Activated CD4-positive, alpha-beta T cell treated with anti-CD3 and anti-CD28 coated beads, Interleukin-2, amount 50 U/mL, for 48 hours (primary cell): Measurements from ENCODE around the gene PVALEF.

Source experiments
- DNase-seq, 2 experiments: peaks; one replicate each; pipeline ENCODE4 v3.0.0-alpha.2; 2020

PVALEF gene

GRCh38 chr17:81129289-81129688 is 36.0 kb upstream of the PVALEF start:
- no peak for DNase-seq

- no peak for DNase-seq
These were observed 35.5 kb upstream of the PVALEF start for GRCh38 chr17:81129711-81130367.

GRCh38 chr17:81130385-81131361 is 34.6 kb upstream of the PVALEF start:
- no peak for DNase-seq

- no peak for DNase-seq
These were observed 33.7 kb upstream of the PVALEF start for GRCh38 chr17:81131486-81132196.

GRCh38 chr17:81132197-81132540 is 33.1 kb upstream of the PVALEF start:
- no peak for DNase-seq

- DNase-seq, result no peak
These were observed 32.3 kb upstream of the PVALEF start for GRCh38 chr17:81132770-81133723.

GRCh38 chr17:81134064-81134781 is 31.1 kb upstream of the PVALEF start:
- no peak for DNase-seq

GRCh38 chr17:81135505-81136278 is 29.6 kb upstream of the PVALEF start:
- DNase-seq, result no peak

GRCh38 chr17:81136366-81136765 is 28.9 kb upstream of the PVALEF start:
- no peak for DNase-seq

- no peak for DNase-seq
These were observed 28.1 kb upstream of the PVALEF start for GRCh38 chr17:81137248-81137647.

GRCh38 chr17:81138083-81138482 is 27.2 kb upstream of the PVALEF start:
- DNase-seq, result no peak

GRCh38 chr17:81138500-81138899 is 26.8 kb upstream of the PVALEF start:
- no peak for DNase-seq

- no peak for DNase-seq
These were observed 25.9 kb upstream of the PVALEF start for GRCh38 chr17:81139428-81139827.

- DNase-seq, result no peak
These were observed 25.3 kb upstream of the PVALEF start for GRCh38 chr17:81140018-81140417.

- no peak for DNase-seq
These were observed 24.6 kb upstream of the PVALEF start for GRCh38 chr17:81140695-81141094.

- DNase-seq, result peak; percentile 71 to 78
These were observed 22.8 kb upstream of the PVALEF start for GRCh38 chr17:81142301-81143199.

- DNase-seq, result no peak
These were observed 22.1 kb upstream of the PVALEF start for GRCh38 chr17:81143200-81143527.

GRCh38 chr17:81143717-81144422 is 21.4 kb upstream of the PVALEF start:
- DNase-seq, result no peak

GRCh38 chr17:81144423-81144781 is 20.9 kb upstream of the PVALEF start:
- DNase-seq, result no peak
